K562 treated with DMSO at 1 percent for 48 hours (cell line): ENCODE results near the gene SYT3. TPM values are rescaled to one million over a fixed set of nuclear protein-coding genes. Genes with fewer than 3 reads are reported as not detected.

Experiments used
- total RNA-seq: library from RNA; unstranded; fragments of 300-600 nt; gene quantifications from 2 replicates; pipeline ENCODE4 v1.2.3, GENCODE V29; 2022; ENCODE audit warnings: low replicate concordance; ENCODE audit errors: extremely low read depth

SYT3 gene
- not detected in 2 replicates for total RNA-seq

GRCh38 chr19:50639121-50640112 is at the start of gene SYT3:
Gene SYT3, minus strand, starts transcription at chr19:50639881. Its CDS starts 2,470 bp downstream, at chr19:50637411.

GRCh38 chr19:50649433-50650391 is 10.0 kb upstream of the SYT3 start, which contains the start of gene C19orf81:
Gene C19orf81, plus strand, starts transcription at chr19:50649445. Its CDS starts 0 bp downstream, at chr19:50649445.

Other genes with a start within 250 kb of the SYT3 start
- not detected in 2 replicates for gene SPIB, start 220.9 kb downstream of the SYT3 start, total RNA-seq
- gene MYBPC2, start 207.0 kb downstream of the SYT3 start, total RNA-seq, result not detected in 2 replicates
- gene EMC10, start 163.4 kb downstream of the SYT3 start, total RNA-seq, result not detected in 2 replicates
- not detected in 2 replicates for gene GARIN5A, start 163.0 kb downstream of the SYT3 start, total RNA-seq
- gene JOSD2, start 128.7 kb downstream of the SYT3 start, total RNA-seq, result not detected in 2 replicates
- not detected in 2 replicates for gene ASPDH, start 126.0 kb downstream of the SYT3 start, total RNA-seq
- not detected in 2 replicates for gene LRRC4B, start 71.4 kb downstream of the SYT3 start, total RNA-seq
- not detected in 2 replicates for gene C19orf81, start 9.6 kb upstream of the SYT3 start, total RNA-seq
- not detected in 2 replicates for gene SHANK1, start 79.9 kb upstream of the SYT3 start, total RNA-seq
- not detected in 2 replicates for gene CLEC11A, start 83.5 kb upstream of the SYT3 start, total RNA-seq
- gene GPR32, start 130.6 kb upstream of the SYT3 start, total RNA-seq, result not detected in 2 replicates
- not detected in 2 replicates for gene ACP4, start 150.5 kb upstream of the SYT3 start, total RNA-seq
- not detected in 2 replicates for gene KLK1, start 183.9 kb upstream of the SYT3 start, total RNA-seq
- gene KLK15, start 193.7 kb upstream of the SYT3 start, total RNA-seq, result not detected in 2 replicates
- not detected in 2 replicates for gene KLK3, start 215.0 kb upstream of the SYT3 start, total RNA-seq
- gene KLK2, start 233.6 kb upstream of the SYT3 start, total RNA-seq, result not detected in 2 replicates